HepG2 (cell line): ENCODE measurements around the gene ALOX5. TPM values are rescaled to one million over a fixed set of nuclear protein-coding genes. Genes with fewer than 3 reads are reported as not detected.

Experiments used
- ATAC-seq: fragments of 200-7000 bp; cut with Tn5 transposase; 3 replicates; pipeline ENCODE4 v1.9.1; 2020; ENCODE audit warnings: mild to moderate bottlenecking, moderate library complexity
- BruUV-seq: library from RNA; stranded (reverse); fragments of 400-500 nt; replicated peaks from 2 replicates; lab custom pipeline; 2021; lab: Mats Ljungman, UMichigan
- CTCF ChIA-PET: fragments of 300-600 bp; formaldehyde crosslinking; extraction: SDS; loops from one replicate; lab custom pipeline; 2021; ENCODE audit warnings: low total read pairs, inconsistent platforms, low intra/inter-chr PET ratio; lab: Yijun Ruan, JAX
- POLR2A ChIA-PET: fragments of 350-600 bp; sonication (Branson Sonifier 250); formaldehyde crosslinking; loops from one replicate; lab custom pipeline; 2020; ENCODE audit warnings: antibody characterized with exemption, inconsistent platforms; lab: Yijun Ruan, JAX
- DNase-seq: peaks from one replicate; pipeline ENCODE4 v3.0.0-alpha.2; 2015; ENCODE audit warnings: low spot score
- FAIRE-seq: peaks from 3 replicates; lab custom pipeline; 2011; peaks lifted over from hg19 to GRCh38; lab: Jason Lieb, UNC
- H2AFZ ChIP-seq: one replicate; pipeline ENCODE4 v1.6.1; 2011; ENCODE audit warnings: low read length, inconsistent platforms
- H3K27ac ChIP-seq: fragments of 300-600 bp; 3 replicates; pipeline ENCODE4 v1.8.0; 2011; ENCODE audit warnings: mixed run types, mild to moderate bottlenecking, mixed read lengths, low read length, inconsistent platforms; ENCODE audit not compliant: insufficient read depth; ENCODE audit errors: extremely low read length
- H3K27me3 ChIP-seq, 2 experiments: fragments of 200-600 bp in 1 of 2; 2 replicates in 1 of 2; 3 replicates in 1 of 2; pipeline versions ENCODE4 v1.6.0 to v1.8.0; 2011; ENCODE audit warnings: low read length in 2 of 2, mild to moderate bottlenecking in 2 of 2, moderate library complexity in 2 of 2, inconsistent platforms in 1 of 2; ENCODE audit not compliant: insufficient read depth in 2 of 2, control insufficient read depth in 1 of 2
- H3K36me3 ChIP-seq, 2 experiments: fragments of 200-600 bp in 1 of 2; replicated peaks in 1 of 2; 2 replicates in 1 of 2; 3 replicates in 1 of 2; pipeline versions ENCODE4 v1.5.1 to v1.8.0; 2011; ENCODE audit warnings: low read length in 2 of 2, inconsistent platforms in 1 of 2; ENCODE audit not compliant: insufficient read depth in 2 of 2, control insufficient read depth in 1 of 2
- H3K4me1 ChIP-seq: 2 replicates; pipeline ENCODE4 v1.5.1; 2012; ENCODE audit warnings: low read length, inconsistent platforms; ENCODE audit not compliant: insufficient read depth
- H3K4me2 ChIP-seq: 2 replicates; pipeline ENCODE4 v1.6.0; 2011; ENCODE audit warnings: low read depth, low read length, inconsistent platforms
- H3K4me3 ChIP-seq, 3 experiments: fragments of 200-600 bp in 1 of 3; sonication (generic), shearing (Covaris generic) in 1 of 3; replicated peaks in 1 of 3; 2 replicates each; pipeline ENCODE4 v1.5.1; 2011 to 2016; ENCODE audit warnings: low read length in 3 of 3, inconsistent platforms in 2 of 3, low read depth in 2 of 3, mild to moderate bottlenecking in 2 of 3, control low read depth in 1 of 3, mixed read lengths in 1 of 3; ENCODE audit not compliant: insufficient read depth in 1 of 3
- H3K79me2 ChIP-seq: one replicate; pipeline ENCODE4 v1.6.1; 2011; ENCODE audit warnings: low read length, inconsistent platforms; ENCODE audit not compliant: insufficient read depth
- H3K9ac ChIP-seq: 2 replicates; pipeline ENCODE4 v1.6.0; 2011; ENCODE audit warnings: mild to moderate bottlenecking, low read depth, low read length, inconsistent platforms; ENCODE audit not compliant: insufficient read depth
- H3K9me3 ChIP-seq: 2 replicates; pipeline ENCODE4 v1.5.1; 2012; ENCODE audit warnings: mild to moderate bottlenecking, low read length
- H4K20me1 ChIP-seq: 2 replicates; pipeline ENCODE4 v1.6.0; 2011; ENCODE audit warnings: inconsistent platforms, mild to moderate bottlenecking, low read length, moderate library complexity; ENCODE audit not compliant: insufficient read depth
- AGO1 ChIP-seq: fragments of 200-400 bp; formaldehyde crosslinking; IDR thresholded peaks from 2 replicates; pipeline ENCODE4 v1.6.1; 2017; ENCODE audit warnings: mild to moderate bottlenecking, low read depth, low read length, moderate library complexity; ENCODE audit not compliant: poor library complexity, severe bottlenecking
- PBX3 ChIP-seq: sonication (generic); formaldehyde crosslinking; IDR thresholded peaks from 2 replicates; pipeline ENCODE4 v1.8.1; 2023; ENCODE audit warnings: missing genetic modification reagents, inconsistent platforms, borderline replicate concordance
- PPARG ChIP-seq: conservative IDR thresholded peaks from 2 replicates; pipeline ENCODE4 v1.6.1; 2016; ENCODE audit warnings: missing biosample characterization, missing genetic modification reagents
- RELA ChIP-seq: sonication (generic); formaldehyde crosslinking; IDR thresholded peaks from 2 replicates; pipeline ENCODE4 v1.4.0; 2020; ENCODE audit warnings: missing genetic modification reagents
- USF2 ChIP-seq, 2 experiments: sonication (generic) in 1 of 2; formaldehyde crosslinking in 1 of 2; IDR thresholded peaks; 2 replicates each; pipeline versions ENCODE4 v1.5.1 to v1.6.1; 2011 to 2020; ENCODE audit warnings: borderline replicate concordance in 1 of 2, low read depth in 1 of 2, low read length in 1 of 2, mild to moderate bottlenecking in 1 of 2, missing genetic modification reagents in 1 of 2, moderate library complexity in 1 of 2
- ZBTB21 ChIP-seq: sonication (generic); formaldehyde crosslinking; IDR thresholded peaks from 2 replicates; pipeline ENCODE4 v1.4.0; 2020; ENCODE audit warnings: missing genetic modification reagents
- ZNF546 ChIP-seq: sonication (generic); formaldehyde crosslinking; conservative IDR thresholded peaks from 2 replicates; pipeline ENCODE4 v1.8.1; 2023; ENCODE audit warnings: mild to moderate bottlenecking, missing genetic modification reagents
- WGBS: methylation state at CpG from one replicate; pipeline ENCODE4 v1.1.6; 2017; ENCODE audit warnings: low lambda C conversion rate; 5-methylcytosine and 5-hydroxymethylcytosine counted together
- in situ Hi-C: cut with HindIII; loops from 2 replicates; pipeline ENCODE4 v1.10.0; 2017; ENCODE audit warnings: low pct_unique_long_range_greater_than_20kb; ENCODE audit not compliant: extremely low pct_ligation_motif_present
- intact Hi-C: fragments of 100-400 bp; cut with micrococcal nuclease; formaldehyde crosslinking; loops from one replicate; pipeline ENCODE4 v1.10.0; 2022; ENCODE audit not compliant: unreplicated experiment
- polyA plus RNA-seq, 8 experiments: library from polyadenylated mRNA; depleted of rRNA in 3 of 8; stranded (reverse) in 7 of 8; unstranded in 1 of 8; fragments of >200 nt; fragmentation: Illumina TruSeq in 4 of 8; extraction: Trizol in 4 of 8; gene quantifications; 2 replicates each; pipeline versions ENCODE4 v1.2.1 to v1.2.3, GENCODE V29; 2011 to 2016; ENCODE audit warnings: low read depth in 4 of 8, missing spikeins in 1 of 8, mixed read lengths in 1 of 8; ENCODE audit not compliant: insufficient read depth in 1 of 8
- total RNA-seq, 5 experiments: library from RNA; depleted of rRNA; stranded (reverse); fragments of >200 nt; fragmentation: Illumina TruSeq; extraction: Trizol; gene quantifications; 2 replicates each; pipeline ENCODE4 v1.2.3, GENCODE V29; 2016; ENCODE audit warnings: low read depth in 1 of 5

The ALOX5 gene
- total and polyA plus RNA-seq, 2 of the 13 experiments (the other 11 are each of a cell fraction or from before 2014, with no cell fraction given), result 0.04 TPM; not detected in 1

- Histone ChIP-seq H3K27ac (no peak overlapping the region), H3K4me3 (no peak overlapping the region), H3K27me3 (peaks cover 1 to 24% of the 10 kb centered on the region in 2 experiments; a peak in 4 of 5 replicates), H3K9ac (no peak overlapping the region), H3K4me1 (no peaks in the 10 kb centered on the region), H4K20me1 (no peaks in the 10 kb centered on the region), H3K36me3 (no peaks in the 10 kb centered on the region), H3K4me2 (no peak overlapping the region), H3K79me2 (no peaks in the 10 kb centered on the region), H2AFZ (no peak overlapping the region), H3K9me3 (no peaks in the 10 kb centered on the region)
- 10% methylated on average over 3 of the region's 4 CpGs for WGBS
- POLR2A ChIA-PET, result no interaction called here
- CTCF ChIA-PET, result no interaction called here
- DNase-seq (no peak), ATAC-seq (no peak), FAIRE-seq (no peak)
- intact Hi-C loops, result no loop called here
- BruUV-seq, result no TSS peak
- no peak for TF ChIP-seq AGO1
- TF ChIP-seq RELA (CRISPR knock-in tag), result no peak
- no peak for TF ChIP-seq PBX3 (CRISPR knock-in tag)
- no peak for TF ChIP-seq ZBTB21 (CRISPR knock-in tag)
- no peak for TF ChIP-seq ZNF546 (CRISPR knock-in tag)
- no peak for TF ChIP-seq PPARG (CRISPR knock-in tag)
- no peak for TF ChIP-seq USF2 (IDR thresholded peaks at IDR 0.05; ENCODE audit: low read depth, low read length)
- TF ChIP-seq USF2 (CRISPR knock-in tag; IDR thresholded peaks at IDR 0.05; ENCODE audit: borderline replicate concordance), result no peak
- in situ Hi-C loops, result no loop called here
Measured at GRCh38 chr10:45383682-45384330, 9.8 kb downstream of the ALOX5 start.
